Trophoblast cell (in vitro differentiated cells and primary cell): Measurements from ENCODE around the gene MACROD2.

ENCODE experiments used
- DNase-seq, 2 donors: peaks; one replicate each; pipeline ENCODE4 v3.0.0-alpha.2; 2016
- H2AFZ ChIP-seq: 2 replicates; pipeline ENCODE4 v1.6.1; 2013; ENCODE audit warnings: low read length, moderate library complexity, mild to moderate bottlenecking; ENCODE audit not compliant: insufficient read depth, poor library complexity
- H2AK5ac ChIP-seq: 2 replicates; pipeline ENCODE4 v1.6.1; 2013; ENCODE audit warnings: mild to moderate bottlenecking, low read length
- H2BK120ac ChIP-seq: 2 replicates; pipeline ENCODE4 v1.6.1; 2013; ENCODE audit warnings: low read length, mild to moderate bottlenecking, moderate library complexity; ENCODE audit not compliant: insufficient read depth, poor library complexity
- H2BK12ac ChIP-seq: 2 replicates; pipeline ENCODE4 v1.6.1; 2013; ENCODE audit warnings: mild to moderate bottlenecking, low read length, moderate library complexity
- H2BK5ac ChIP-seq: 2 replicates; pipeline ENCODE4 v1.6.1; 2013; ENCODE audit warnings: low read length, low read depth, moderate library complexity, mild to moderate bottlenecking; ENCODE audit not compliant: poor library complexity
- H3K14ac ChIP-seq: 2 replicates; pipeline ENCODE4 v1.6.1; 2013; ENCODE audit warnings: mild to moderate bottlenecking, low read length
- H3K18ac ChIP-seq: 2 replicates; pipeline ENCODE4 v1.6.1; 2013; ENCODE audit warnings: mild to moderate bottlenecking, low read length
- H3K23ac ChIP-seq: 2 replicates; pipeline ENCODE4 v1.6.1; 2013; ENCODE audit warnings: low read length
- H3K27ac ChIP-seq: 2 replicates; pipeline ENCODE4 v1.5.1; 2013; ENCODE audit warnings: low read depth, mild to moderate bottlenecking, inconsistent platforms, low read length, moderate library complexity
- H3K27me3 ChIP-seq: 2 replicates; pipeline ENCODE4 v1.6.1; 2013; ENCODE audit warnings: inconsistent platforms, mild to moderate bottlenecking, low read length, moderate library complexity; ENCODE audit not compliant: insufficient read depth
- H3K36me3 ChIP-seq, 2 experiments: 1 replicate in 1 of 2; 2 replicates in 1 of 2; pipeline ENCODE4 v1.6.1; 2013; ENCODE audit warnings: low read length in 2 of 2, mild to moderate bottlenecking in 2 of 2, moderate library complexity in 1 of 2; ENCODE audit not compliant: insufficient read depth in 2 of 2, control insufficient read depth in 1 of 2
- H3K4ac ChIP-seq: 2 replicates; pipeline ENCODE4 v1.6.1; 2013; ENCODE audit warnings: low read depth, mild to moderate bottlenecking, low read length, moderate library complexity
- H3K4me1 ChIP-seq, 2 experiments: 1 replicate in 1 of 2; 2 replicates in 1 of 2; pipeline ENCODE4 v1.6.1; 2013; ENCODE audit warnings: low read length in 2 of 2, mild to moderate bottlenecking in 2 of 2, moderate library complexity in 1 of 2; ENCODE audit not compliant: insufficient read depth in 2 of 2, control insufficient read depth in 1 of 2
- H3K4me2 ChIP-seq: 2 replicates; pipeline ENCODE4 v1.6.1; 2013; ENCODE audit warnings: inconsistent platforms, mild to moderate bottlenecking, low read length, moderate library complexity
- H3K4me3 ChIP-seq: 2 replicates; pipeline ENCODE4 v1.5.1; 2013; ENCODE audit warnings: mild to moderate bottlenecking, low read depth, low read length, inconsistent platforms
- H3K79me1 ChIP-seq: one replicate; pipeline ENCODE4 v1.6.1; 2013; ENCODE audit warnings: low read length
- H3K79me2 ChIP-seq: 2 replicates; pipeline ENCODE4 v1.6.1; 2013; ENCODE audit warnings: low read length, mild to moderate bottlenecking; ENCODE audit not compliant: control insufficient read depth, insufficient read depth, poor library complexity
- H3K9ac ChIP-seq: 2 replicates; pipeline ENCODE4 v1.6.1; 2013; ENCODE audit warnings: mild to moderate bottlenecking, low read length
- H3K9me3 ChIP-seq: 2 replicates; pipeline ENCODE4 v1.6.1; 2013; ENCODE audit warnings: low read depth, mild to moderate bottlenecking, control low read depth, inconsistent platforms, low read length; ENCODE audit not compliant: insufficient read depth
- H4K12ac ChIP-seq: 2 replicates; pipeline ENCODE4 v1.6.1; 2013; ENCODE audit warnings: low read depth, mild to moderate bottlenecking, low read length, moderate library complexity
- H4K8ac ChIP-seq: 2 replicates; pipeline ENCODE4 v1.6.1; 2013; ENCODE audit warnings: low read depth, mild to moderate bottlenecking, low read length, moderate library complexity
- H4K91ac ChIP-seq: one replicate; pipeline ENCODE4 v1.6.1; 2013; ENCODE audit warnings: low read depth, mild to moderate bottlenecking, low read length, moderate library complexity
- WGBS: extraction: QIAGEN DNeasy Blood & Tissue Kit; methylation state at CpG from one replicate; pipeline ENCODE4 v1.1.7; 2013; ENCODE audit warnings: missing lambda C conversion rate; ENCODE audit not compliant: insufficient read length, insufficient coverage; ENCODE audit errors: extremely low coverage; 5-methylcytosine and 5-hydroxymethylcytosine counted together

The MACROD2 gene

DNA sequence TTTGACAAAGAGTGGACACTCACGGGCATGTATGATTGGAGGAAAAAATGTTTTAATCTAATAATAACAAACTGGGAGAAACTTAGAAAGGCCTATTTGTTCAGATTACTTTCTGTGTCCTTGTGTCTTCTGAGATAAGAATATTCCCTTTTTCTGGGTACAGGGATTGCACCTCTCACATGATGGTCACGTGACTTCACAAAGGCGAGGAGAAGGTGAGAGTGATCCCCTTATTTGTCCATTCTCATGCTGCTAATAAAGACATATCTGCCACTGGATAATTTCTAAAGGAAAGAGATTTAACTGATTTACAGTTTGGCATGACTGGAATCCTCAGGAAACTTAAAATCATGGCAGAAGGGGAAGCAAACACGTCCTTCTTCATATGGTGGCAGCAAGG is 1331.8 kb downstream of the MACROD2 start:
- Histone ChIP-seq H3K9ac (no peak overlapping the region), H3K9me3 (no peaks in the 10 kb centered on the region), H2BK120ac (no peak overlapping the region), H4K8ac (no peak overlapping the region), H4K12ac (no peak overlapping the region), H3K27me3 (no peaks in the 10 kb centered on the region), H3K4me2 (no peak overlapping the region), H3K27ac (no peak overlapping the region), H3K4me3 (no peak overlapping the region), H3K4me1 (no peaks in the 10 kb centered on the region), H3K14ac (no peak overlapping the region), H4K91ac (no peak overlapping the region), H2AFZ (no peak overlapping the region), H2BK5ac (no peak overlapping the region), H3K79me1 (no peaks in the 10 kb centered on the region), H3K79me2 (no peaks in the 10 kb centered on the region), H3K36me3 (no peaks in the 10 kb centered on the region), H3K18ac (no peak overlapping the region), H3K23ac (no peak overlapping the region), H2AK5ac (no peak overlapping the region), H2BK12ac (no peak overlapping the region), H3K4ac (no peak overlapping the region)
- no CpG with 5 or more reads among the region's 4 CpGs for whole genome bisulfite sequencing
- DNase-seq = no peak

DNA sequence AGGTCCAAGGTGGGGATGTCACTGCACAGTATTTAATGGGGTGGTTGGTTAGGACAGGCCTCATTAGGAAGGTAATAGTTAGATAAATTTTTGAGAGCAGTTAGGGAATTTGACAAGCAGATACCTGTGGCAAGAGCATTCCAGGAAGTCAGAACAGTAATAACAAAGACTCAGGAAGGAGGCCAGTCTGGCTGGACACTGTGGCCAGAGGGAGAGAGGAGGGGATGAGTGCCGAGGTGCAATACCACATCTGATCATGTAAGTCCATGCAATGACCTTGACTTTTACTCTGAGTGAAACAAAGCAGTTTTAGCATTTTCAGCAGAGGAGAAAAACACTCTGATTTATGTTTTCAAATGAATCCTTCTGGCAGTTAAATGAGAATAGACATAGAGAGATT is 1332.8 kb downstream of the MACROD2 start:
- no CpG with 5 or more reads among the region's 1 CpG for WGBS
- H2AFZ ChIP-seq = no peak overlapping the region
- H3K9me3 ChIP-seq = no peaks in the 10 kb centered on the region
- H4K8ac ChIP-seq = no peak overlapping the region
- no peak overlapping the region for H3K4ac ChIP-seq
- H2BK120ac ChIP-seq = no peak overlapping the region
- no peak overlapping the region for H3K18ac ChIP-seq
- no peak overlapping the region for H4K12ac ChIP-seq
- H3K27me3 ChIP-seq = no peaks in the 10 kb centered on the region
- no peaks in the 10 kb centered on the region for H3K4me1 ChIP-seq
- DNase-seq = no peak
- no peaks in the 10 kb centered on the region for H3K36me3 ChIP-seq
- H3K79me1 ChIP-seq = no peaks in the 10 kb centered on the region
- H3K4me2 ChIP-seq = no peak overlapping the region
- no peak overlapping the region for H3K14ac ChIP-seq
- H2BK5ac ChIP-seq = no peak overlapping the region
- no peak overlapping the region for H4K91ac ChIP-seq
- H3K79me2 ChIP-seq = no peaks in the 10 kb centered on the region
- H2AK5ac ChIP-seq = no peak overlapping the region
- H2BK12ac ChIP-seq = no peak overlapping the region
- no peak overlapping the region for H3K4me3 ChIP-seq
- H3K23ac ChIP-seq = no peak overlapping the region
- H3K9ac ChIP-seq = no peak overlapping the region
- no peak overlapping the region for H3K27ac ChIP-seq

DNA sequence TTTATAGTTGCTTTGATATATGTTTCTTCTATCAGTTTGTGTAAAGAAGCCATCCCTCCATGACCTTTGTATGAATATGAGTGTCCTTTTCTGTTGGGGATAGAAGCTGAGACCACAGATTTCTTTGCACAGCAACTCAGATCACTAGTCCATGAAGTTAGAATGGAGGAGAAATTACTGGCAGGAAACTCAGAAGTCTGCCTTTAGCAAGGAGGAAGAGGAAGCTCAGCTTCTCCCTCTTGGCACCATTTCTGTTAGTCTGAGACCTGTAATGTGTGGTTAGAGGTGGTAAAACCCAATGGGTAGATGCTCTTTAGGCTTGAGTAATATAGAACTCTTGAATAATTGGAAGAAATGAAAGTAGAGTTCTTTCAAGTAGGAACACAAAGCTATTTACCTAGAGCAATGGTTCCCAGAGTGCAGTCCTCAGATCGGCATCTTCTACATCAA is 1337.4 kb downstream of the MACROD2 start:
- Histone ChIP-seq H4K91ac (no peak overlapping the region), H3K27me3 (no peaks in the 10 kb centered on the region), H2AFZ (no peak overlapping the region), H3K23ac (no peak overlapping the region), H3K9ac (no peak overlapping the region), H3K18ac (no peak overlapping the region), H2BK12ac (no peak overlapping the region), H3K79me2 (no peaks in the 10 kb centered on the region), H2BK5ac (no peak overlapping the region), H4K8ac (no peak overlapping the region), H3K4ac (no peak overlapping the region), H3K4me2 (no peak overlapping the region), H3K9me3 (no peaks in the 10 kb centered on the region), H3K4me1 (peaks cover 0 to 3% of the 10 kb centered on the region in 2 experiments), H3K27ac (no peak overlapping the region), H4K12ac (no peak overlapping the region), H3K4me3 (no peak overlapping the region), H3K79me1 (no peaks in the 10 kb centered on the region), H2AK5ac (no peak overlapping the region), H2BK120ac (no peak overlapping the region), H3K36me3 (no peaks in the 10 kb centered on the region), H3K14ac (no peak overlapping the region)
- DNase-seq = no peak
- WGBS = no CpG with 5 or more reads among the region's 1 CpG

DNA sequence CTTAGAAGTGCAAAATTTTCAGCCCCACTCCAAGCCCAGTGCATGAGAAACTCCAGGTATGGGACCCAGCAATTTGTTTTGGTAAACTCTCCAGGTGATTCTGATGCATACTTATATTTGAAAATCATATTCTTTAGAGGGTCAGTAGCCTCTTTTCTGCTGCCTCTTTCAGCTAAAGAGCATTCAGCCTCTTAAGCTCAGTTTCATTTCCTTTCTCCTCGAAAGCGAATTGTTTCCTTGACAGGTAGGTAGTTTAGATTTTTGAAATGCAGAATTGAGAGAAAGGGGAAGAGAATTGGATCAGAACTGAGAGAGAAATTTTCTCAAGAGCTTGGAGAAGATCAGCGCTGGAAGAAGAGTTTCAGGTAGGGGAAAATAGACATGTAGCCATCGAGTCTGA is 1337.9 kb downstream of the MACROD2 start:
- Histone ChIP-seq H3K4me2 (no peak overlapping the region), H3K4ac (no peak overlapping the region), H3K4me3 (no peak overlapping the region), H3K79me1 (no peaks in the 10 kb centered on the region), H4K12ac (no peak overlapping the region), H3K36me3 (no peaks in the 10 kb centered on the region), H3K9me3 (no peaks in the 10 kb centered on the region), H3K4me1 (peaks cover 0 to 3% of the 10 kb centered on the region in 2 experiments), H4K91ac (no peak overlapping the region), H3K14ac (no peak overlapping the region), H3K79me2 (no peaks in the 10 kb centered on the region), H2BK12ac (no peak overlapping the region), H2BK5ac (no peak overlapping the region), H2AK5ac (no peak overlapping the region), H3K23ac (no peak overlapping the region), H3K18ac (no peak overlapping the region), H2AFZ (no peak overlapping the region), H3K27ac (no peak overlapping the region), H3K9ac (no peak overlapping the region), H3K27me3 (no peaks in the 10 kb centered on the region), H4K8ac (no peak overlapping the region), H2BK120ac (no peak overlapping the region)
- DNase-seq = no peak
- no CpG with 5 or more reads among the region's 4 CpGs for WGBS
